ENCODE measurements around the gene WFIKKN1. TPM values are rescaled to one million over a fixed set of nuclear protein-coding genes. Genes with fewer than 3 reads are reported as not detected.

The WFIKKN1 gene
- total and polyA plus RNA-seq, 2 of the 13 experiments (the other 11 are each of a cell fraction or from before 2014, with no cell fraction given): 1.7 to 4.9 TPM

DNA sequence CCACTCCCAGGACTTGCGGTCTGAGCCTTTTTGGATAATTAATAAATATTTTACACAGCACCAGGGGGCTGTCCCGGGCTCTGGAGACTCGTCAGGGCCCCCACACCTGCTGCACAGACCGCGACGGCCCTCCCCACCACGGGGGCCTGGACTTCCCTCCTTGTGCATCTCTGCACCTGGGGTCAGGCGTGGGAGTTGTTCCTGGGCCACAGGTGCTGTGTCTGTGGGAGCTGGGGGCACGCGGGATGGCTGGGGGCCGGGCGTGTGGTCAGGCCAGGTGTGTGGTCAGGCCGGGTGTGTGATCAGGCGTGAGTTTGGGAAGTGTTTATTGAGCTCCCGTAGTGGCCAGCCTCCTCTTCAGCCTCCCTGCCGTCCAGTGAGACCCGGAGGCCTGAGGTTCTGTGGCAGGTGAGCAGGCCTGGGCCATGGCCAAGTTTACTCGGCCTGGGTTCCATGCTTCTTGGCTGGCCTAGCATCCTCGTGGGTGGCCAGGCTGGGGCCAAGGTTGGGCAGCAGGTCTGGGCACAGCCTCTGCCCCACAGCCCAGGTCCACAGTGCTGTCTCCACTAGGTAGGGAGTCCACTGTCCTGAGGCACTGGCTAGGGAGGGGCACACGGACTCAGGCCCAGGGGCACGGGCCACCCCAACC, 47.5 kb downstream of the WFIKKN1 start (continued):
- 0 out of 2 replicates have a peak, but pooled peaks have one; percentile 6 for TF ChIP-seq ZSCAN21 (CRISPR knock-in tag; IDR thresholded peaks at IDR 0.05; ENCODE audit: borderline replicate concordance)
- no peak for TF ChIP-seq MIER3 (CRISPR knock-in tag; IDR thresholded peaks at IDR 0.05; ENCODE audit: borderline replicate concordance)
- 0 out of 2 replicates have a peak, but pooled peaks have one; percentile 24 for TF ChIP-seq POGZ (CRISPR knock-in tag; IDR thresholded peaks at IDR 0.05)
- TF ChIP-seq HOXA3 (CRISPR knock-in tag; IDR thresholded peaks at IDR 0.05): no peak
- no peak for TF ChIP-seq MAZ (IDR thresholded peaks at IDR 0.05; ENCODE audit: borderline replicate concordance, low read depth, low read length)
- no peak for TF ChIP-seq MAZ (CRISPR knock-in tag; IDR thresholded peaks at IDR 0.05; ENCODE audit: low read depth)
- 0 out of 2 replicates have a peak, but pooled peaks have one; percentile 35 for TF ChIP-seq NCOA1 (CRISPR knock-in tag; IDR thresholded peaks at IDR 0.05)
- no peak for TF ChIP-seq PAF1 (CRISPR knock-in tag; IDR thresholded peaks at IDR 0.05)
- peak; percentile 19 for TF ChIP-seq IKZF4 (CRISPR knock-in tag; IDR thresholded peaks at IDR 0.05; ENCODE audit: borderline replicate concordance, low read depth, not compliant biosample characterization)
- TF ChIP-seq, protein P1, sequence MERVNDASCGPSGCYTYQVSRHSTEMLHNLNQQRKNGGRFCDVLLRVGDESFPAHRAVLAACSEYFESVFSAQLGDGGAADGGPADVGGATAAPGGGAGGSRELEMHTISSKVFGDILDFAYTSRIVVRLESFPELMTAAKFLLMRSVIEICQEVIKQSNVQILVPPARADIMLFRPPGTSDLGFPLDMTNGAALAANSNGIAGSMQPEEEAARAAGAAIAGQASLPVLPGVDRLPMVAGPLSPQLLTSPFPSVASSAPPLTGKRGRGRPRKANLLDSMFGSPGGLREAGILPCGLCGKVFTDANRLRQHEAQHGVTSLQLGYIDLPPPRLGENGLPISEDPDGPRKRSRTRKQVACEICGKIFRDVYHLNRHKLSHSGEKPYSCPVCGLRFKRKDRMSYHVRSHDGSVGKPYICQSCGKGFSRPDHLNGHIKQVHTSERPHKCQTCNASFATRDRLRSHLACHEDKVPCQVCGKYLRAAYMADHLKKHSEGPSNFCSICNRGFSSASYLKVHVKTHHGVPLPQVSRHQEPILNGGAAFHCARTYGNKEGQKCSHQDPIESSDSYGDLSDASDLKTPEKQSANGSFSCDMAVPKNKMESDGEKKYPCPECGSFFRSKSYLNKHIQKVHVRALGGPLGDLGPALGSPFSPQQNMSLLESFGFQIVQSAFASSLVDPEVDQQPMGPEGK (CRISPR knock-in tag; IDR thresholded peaks at IDR 0.05): peak; percentile 22; the same call in 1 of the 2 replicates
- TF ChIP-seq ZNF776 (CRISPR knock-in tag; IDR thresholded peaks at IDR 0.05): peak; percentile 39; the same call in 1 of the 2 replicates
- no peak for TF ChIP-seq SALL2 (CRISPR knock-in tag; IDR thresholded peaks at IDR 0.05)
- TF ChIP-seq CREB1 (IDR thresholded peaks at IDR 0.05): no peak
- TF ChIP-seq CREB1 (CRISPR knock-in tag; IDR thresholded peaks at IDR 0.05): no peak
- no peak for TF ChIP-seq REXO4 (CRISPR knock-in tag; IDR thresholded peaks at IDR 0.05; ENCODE audit: borderline replicate concordance)
- TF ChIP-seq, protein P2, sequence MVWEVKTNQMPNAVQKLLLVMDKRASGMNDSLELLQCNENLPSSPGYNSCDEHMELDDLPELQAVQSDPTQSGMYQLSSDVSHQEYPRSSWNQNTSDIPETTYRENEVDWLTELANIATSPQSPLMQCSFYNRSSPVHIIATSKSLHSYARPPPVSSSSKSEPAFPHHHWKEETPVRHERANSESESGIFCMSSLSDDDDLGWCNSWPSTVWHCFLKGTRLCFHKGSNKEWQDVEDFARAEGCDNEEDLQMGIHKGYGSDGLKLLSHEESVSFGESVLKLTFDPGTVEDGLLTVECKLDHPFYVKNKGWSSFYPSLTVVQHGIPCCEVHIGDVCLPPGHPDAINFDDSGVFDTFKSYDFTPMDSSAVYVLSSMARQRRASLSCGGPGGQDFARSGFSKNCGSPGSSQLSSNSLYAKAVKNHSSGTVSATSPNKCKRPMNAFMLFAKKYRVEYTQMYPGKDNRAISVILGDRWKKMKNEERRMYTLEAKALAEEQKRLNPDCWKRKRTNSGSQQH (CRISPR knock-in tag; IDR thresholded peaks at IDR 0.05; ENCODE audit: low read depth): 0 out of 2 replicates have a peak, but pooled peaks have one; percentile 6
- no peak for TF ChIP-seq ADNP (CRISPR knock-in tag; IDR thresholded peaks at IDR 0.05)
